ENCODE data around the gene DCXR. TPM values are rescaled to one million over a fixed set of nuclear protein-coding genes. Genes with fewer than 3 reads are reported as not detected.
A peak's percentile ranks its signal among the peaks of the same experiment; 100 is the strongest.

DCXR gene
- total and polyA plus RNA-seq, 2 experiments from 2014 or later = 86.9 to 137 TPM

DNA sequence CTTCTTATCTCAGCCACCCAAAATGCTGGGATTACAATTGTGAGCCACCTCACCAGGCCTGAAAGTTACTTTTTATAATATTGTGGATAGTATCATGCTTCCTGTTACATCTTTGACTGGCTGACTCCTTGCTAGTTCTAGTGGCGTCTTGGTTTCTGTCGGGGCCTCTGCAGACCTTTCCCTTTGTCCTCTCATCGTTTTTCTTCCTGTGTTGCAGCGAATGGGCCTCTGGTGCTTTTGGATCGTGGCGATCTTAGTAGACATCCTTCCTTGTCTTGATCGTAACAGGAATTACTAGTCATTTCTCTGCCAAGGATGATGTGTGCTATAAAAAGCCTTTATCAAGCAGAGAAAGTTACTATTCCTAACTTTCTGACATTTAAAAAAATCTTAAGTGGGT, 39.3 kb downstream of the DCXR start:
- H3K4me1 Mint-ChIP-seq = peaks cover 10% of the 10 kb centered on the region

DNA sequence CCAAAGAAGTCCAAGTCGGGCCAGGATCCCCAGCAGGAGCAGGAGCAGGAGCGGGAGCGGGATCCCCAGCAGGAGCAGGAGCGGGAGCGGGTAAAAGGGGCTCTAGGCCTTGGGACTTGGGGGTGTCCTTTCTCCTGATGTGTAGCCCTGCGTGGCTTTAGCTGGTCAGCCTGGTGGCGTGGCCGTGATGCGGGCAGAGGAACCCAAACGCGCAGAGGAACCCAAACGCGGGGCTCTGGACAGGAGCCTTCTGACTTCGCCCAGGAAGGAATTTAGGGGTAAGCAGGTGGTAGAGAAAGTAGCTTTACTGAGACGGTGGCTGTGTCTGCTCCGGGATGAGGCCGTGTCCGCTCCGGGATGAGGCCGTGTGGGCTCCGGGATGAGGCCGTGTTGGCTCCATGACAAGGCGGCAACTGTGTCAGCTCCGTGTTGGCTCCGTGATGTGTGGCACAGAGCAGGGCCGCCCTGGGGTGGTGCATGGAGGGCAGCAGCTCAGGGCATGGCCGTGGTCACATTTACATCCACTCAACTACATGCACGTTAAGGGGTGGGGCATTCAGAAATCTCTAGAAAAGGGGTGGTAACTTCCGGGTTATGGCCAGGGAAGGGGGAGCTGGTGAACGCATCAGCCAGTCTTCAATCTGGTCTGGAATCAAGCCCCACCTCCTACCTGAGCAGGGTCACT, 40.6 kb downstream of the DCXR start:
- no peaks in the 10 kb centered on the region for H3K9me3 Mint-ChIP-seq
- ATAC-seq = no peak
- H3K27me3 Mint-ChIP-seq (ENCODE audit: insufficient read depth, low read depth, poor library complexity) = peaks cover 10% of the 10 kb centered on the region
- TF ChIP-seq POLR2AphosphoS5 (IDR thresholded peaks at IDR 0.05; ENCODE audit: low read depth) = no peak
- TF ChIP-seq STAT1 (IDR thresholded peaks at IDR 0.05; ENCODE audit: unreplicated experiment) = no peak
- no peak for TF ChIP-seq EZH2 (IDR thresholded peaks at IDR 0.05; ENCODE audit: low read depth, unreplicated experiment)
- no peak for TF ChIP-seq ZNF462 (CRISPR knock-in tag; IDR thresholded peaks at IDR 0.05)
- TF ChIP-seq, protein P1, sequence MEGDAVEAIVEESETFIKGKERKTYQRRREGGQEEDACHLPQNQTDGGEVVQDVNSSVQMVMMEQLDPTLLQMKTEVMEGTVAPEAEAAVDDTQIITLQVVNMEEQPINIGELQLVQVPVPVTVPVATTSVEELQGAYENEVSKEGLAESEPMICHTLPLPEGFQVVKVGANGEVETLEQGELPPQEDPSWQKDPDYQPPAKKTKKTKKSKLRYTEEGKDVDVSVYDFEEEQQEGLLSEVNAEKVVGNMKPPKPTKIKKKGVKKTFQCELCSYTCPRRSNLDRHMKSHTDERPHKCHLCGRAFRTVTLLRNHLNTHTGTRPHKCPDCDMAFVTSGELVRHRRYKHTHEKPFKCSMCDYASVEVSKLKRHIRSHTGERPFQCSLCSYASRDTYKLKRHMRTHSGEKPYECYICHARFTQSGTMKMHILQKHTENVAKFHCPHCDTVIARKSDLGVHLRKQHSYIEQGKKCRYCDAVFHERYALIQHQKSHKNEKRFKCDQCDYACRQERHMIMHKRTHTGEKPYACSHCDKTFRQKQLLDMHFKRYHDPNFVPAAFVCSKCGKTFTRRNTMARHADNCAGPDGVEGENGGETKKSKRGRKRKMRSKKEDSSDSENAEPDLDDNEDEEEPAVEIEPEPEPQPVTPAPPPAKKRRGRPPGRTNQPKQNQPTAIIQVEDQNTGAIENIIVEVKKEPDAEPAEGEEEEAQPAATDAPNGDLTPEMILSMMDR (conservative IDR thresholded peaks at IDR 0.05; ENCODE audit: low read depth in 2 of 2) = no peak
- TF ChIP-seq CREB1 (CRISPR knock-in tag; IDR thresholded peaks at IDR 0.05; ENCODE audit: low read depth) = no peak
- no peak for TF ChIP-seq EZH2phosphoT487 (IDR thresholded peaks at IDR 0.05; ENCODE audit: unreplicated experiment)
- TF ChIP-seq JUNB (IDR thresholded peaks at IDR 0.05; ENCODE audit: unreplicated experiment) = no peak
- TF ChIP-seq ETS1 (IDR thresholded peaks at IDR 0.05) = no peak

More for the DNA sequence above, 39.3 kb downstream of the DCXR start:
- Histone ChIP-seq H3K4me1 (ENCODE audit: insufficient read depth) (no peaks in the 10 kb centered on the region), H3F3A (replicated peaks; ENCODE audit: low read depth) (0 out of 2 replicates have a peak, but pooled peaks cover 1% of the 10 kb centered on the region), H3K4me3 (no peak overlapping the region), H2AFZ (no peak overlapping the region), H3K4me2 (no peak overlapping the region), H3K9me2 (ENCODE audit: insufficient read depth) (no peaks in the 10 kb centered on the region), H3K27ac (ENCODE audit: low read depth) (0 out of 2 replicates have a peak overlapping the region, but pooled peaks have one; percentile 39), H3K79me2 (replicated peaks; ENCODE audit: insufficient read depth) (no peaks in the 10 kb centered on the region), H3K27me3 (ENCODE audit: insufficient read depth) (no peaks in the 10 kb centered on the region), H4K20me1 (replicated peaks; ENCODE audit: insufficient read depth) (0 out of 2 replicates have a peak, but pooled peaks cover 4% of the 10 kb centered on the region), H3K36me3 (ENCODE audit: insufficient read depth) (no peaks in the 10 kb centered on the region)
- no peak overlapping the region for H3K27ac Mint-ChIP-seq
- H3K4me3 Mint-ChIP-seq = no peak overlapping the region
- DNase-seq (ENCODE audit: low spot score) = no peak
- no peaks in the 10 kb centered on the region for H3K9me3 Mint-ChIP-seq
- peaks cover 14% of the 10 kb centered on the region for H3K27me3 Mint-ChIP-seq (ENCODE audit: insufficient read depth, low read depth, poor library complexity)
- H3K36me3 Mint-ChIP-seq (ENCODE audit: low read depth) = peaks cover 6% of the 10 kb centered on the region; the same call in 1 of the 3 replicates
- no peak for TF ChIP-seq JUNB (IDR thresholded peaks at IDR 0.05; ENCODE audit: unreplicated experiment)
- TF ChIP-seq EZH2 (IDR thresholded peaks at IDR 0.05; ENCODE audit: low read depth, unreplicated experiment) = no peak
- ATAC-seq = no peak

More for the DNA sequence above, 40.6 kb downstream of the DCXR start:
- Histone ChIP-seq H3K27ac (ENCODE audit: low read depth) (no peak overlapping the region), H3K4me1 (ENCODE audit: insufficient read depth) (peaks cover 6% of the 10 kb centered on the region; the same call in 1 of the 2 replicates), H3K36me3 (ENCODE audit: insufficient read depth) (no peaks in the 10 kb centered on the region), H3K27me3 (ENCODE audit: insufficient read depth) (no peaks in the 10 kb centered on the region), H3K4me2 (no peak overlapping the region), H3F3A (replicated peaks; ENCODE audit: low read depth) (no peaks in the 10 kb centered on the region), H3K79me2 (replicated peaks; ENCODE audit: insufficient read depth) (no peaks in the 10 kb centered on the region), H3K9me2 (ENCODE audit: insufficient read depth) (no peaks in the 10 kb centered on the region), H3K4me3 (no peak overlapping the region), H4K20me1 (replicated peaks; ENCODE audit: insufficient read depth) (peaks cover 8% of the 10 kb centered on the region; the same call in 1 of the 2 replicates), H2AFZ (no peak overlapping the region)
- DNase-seq (ENCODE audit: low spot score) = no peak
- H3K36me3 Mint-ChIP-seq (ENCODE audit: low read depth) = peaks cover 6% of the 10 kb centered on the region; the same call in 1 of the 3 replicates
- H3K27ac Mint-ChIP-seq = no peak overlapping the region
- H3K4me3 Mint-ChIP-seq = no peak overlapping the region
- H3K4me1 Mint-ChIP-seq = peaks cover 15% of the 10 kb centered on the region

All from GM23338 (cell line).